CD4-positive, CD25-positive, alpha-beta regulatory T cell (primary cell): ENCODE results near the gene PLAGL1. TPM values are rescaled to one million over a fixed set of nuclear protein-coding genes. Genes with fewer than 3 reads are reported as not detected.

ENCODE experiments used
- ATAC-seq, 2 donors: fragments of 150-1000 bp; cut with Tn5 transposase; one replicate each; pipeline ENCODE4 v1.10.0; 2021; ENCODE audit warnings: low read depth in 2 of 2, moderate number of reproducible peaks in 2 of 2, moderate library complexity in 1 of 2
- DNase-seq, 3 donors: peaks; one replicate each; pipeline versions ENCODE4 v3.0.0 to v3.0.0-alpha.2; 2012 to 2022; ENCODE audit warnings: mixed read lengths in 1 of 3
- H3K27ac ChIP-seq: one replicate; pipeline ENCODE4 v1.7.0; 2013; ENCODE audit warnings: mild to moderate bottlenecking, low read length; ENCODE audit not compliant: insufficient read depth, poor library complexity, severe bottlenecking
- H3K27me3 ChIP-seq: one replicate; pipeline ENCODE4 v1.7.0; 2013; ENCODE audit warnings: low read length; ENCODE audit not compliant: control insufficient read depth, insufficient read depth
- H3K36me3 ChIP-seq: one replicate; pipeline ENCODE4 v1.7.0; 2013; ENCODE audit warnings: mild to moderate bottlenecking, low read length, moderate library complexity; ENCODE audit not compliant: control insufficient read depth, insufficient read depth
- H3K4me1 ChIP-seq: 2 replicates; pipeline ENCODE4 v1.7.0; 2013; ENCODE audit warnings: mild to moderate bottlenecking, low read length; ENCODE audit not compliant: insufficient read depth, control insufficient read depth, poor library complexity, severe bottlenecking
- H3K4me3 ChIP-seq: one replicate; pipeline ENCODE4 v1.7.0; 2013; ENCODE audit warnings: low read depth, mild to moderate bottlenecking, low read length, moderate library complexity
- H3K9me3 ChIP-seq, 2 experiments: 1 replicate in 1 of 2; 2 replicates in 1 of 2; pipeline ENCODE4 v1.7.0; 2013; ENCODE audit warnings: low read length in 2 of 2, mild to moderate bottlenecking in 1 of 2, moderate library complexity in 1 of 2; ENCODE audit not compliant: control insufficient read depth in 2 of 2
- H3K27ac Mint-ChIP-seq, 3 donors: one replicate each; pipeline ENCODE4 v1.8.0; 2020 to 2022; ENCODE audit warnings: mild to moderate bottlenecking in 3 of 3, mixed read lengths in 3 of 3, moderate library complexity in 2 of 3
- H3K27me3 Mint-ChIP-seq: one replicate; pipeline ENCODE4 v1.8.0; 2022; ENCODE audit warnings: mild to moderate bottlenecking, mixed read lengths
- H3K36me3 Mint-ChIP-seq: one replicate; pipeline ENCODE4 v1.8.0; 2020; ENCODE audit warnings: mixed read lengths
- H3K4me1 Mint-ChIP-seq, 4 donors: one replicate each; pipeline ENCODE4 v1.8.0; 2020 to 2022; ENCODE audit warnings: mixed read lengths in 4 of 4, mild to moderate bottlenecking in 1 of 4
- H3K4me3 Mint-ChIP-seq, 4 donors: one replicate each; pipeline ENCODE4 v1.8.0; 2020 to 2022; ENCODE audit warnings: mild to moderate bottlenecking in 4 of 4, mixed read lengths in 4 of 4, moderate library complexity in 3 of 4
- H3K9me3 Mint-ChIP-seq, 7 donors: one replicate each; pipeline ENCODE4 v1.8.0; 2020 to 2022; ENCODE audit warnings: mixed read lengths in 7 of 7, mild to moderate bottlenecking in 3 of 7, moderate library complexity in 2 of 7
- polyA plus RNA-seq, 4 donors: library from polyadenylated mRNA; unstranded; fragments of 300-500 nt; fragmentation: Illumina TruSeq; gene quantifications; one replicate each; pipeline ENCODE4 v1.2.3, GENCODE V29; 2021
- total RNA-seq: library from RNA; stranded (reverse); gene quantifications from one replicate; pipeline ENCODE4 v1.2.3, GENCODE V29; 2022

PLAGL1 gene
- total and polyA plus RNA-seq, 5 donors from 2014 or later: 1.4 to 4.7 (median 2.8) TPM

- Histone ChIP-seq H3K27ac (no peak overlapping the region), H3K9me3 (no peaks in the 10 kb centered on the region), H3K4me3 (no peak overlapping the region), H3K4me1 (no peaks in the 10 kb centered on the region), H3K36me3 (no peaks in the 10 kb centered on the region), H3K27me3 (no peaks in the 10 kb centered on the region)
- H3K27ac Mint-ChIP-seq: no peak overlapping the region
- H3K4me3 Mint-ChIP-seq: no peak overlapping the region
- no peaks in the 10 kb centered on the region for H3K9me3 Mint-ChIP-seq
- no peaks in the 10 kb centered on the region for H3K36me3 Mint-ChIP-seq
- H3K27me3 Mint-ChIP-seq: peaks cover 4% of the 10 kb centered on the region
- peaks cover 0 to 2% (median 0%) of the 10 kb centered on the region in 4 donors for H3K4me1 Mint-ChIP-seq
- DNase-seq (no peak), ATAC-seq (no peak)
These were observed 45.9 kb downstream of the PLAGL1 start for GRCh38 chr6:143961886-143962878.

GRCh38 chr6:143961066-143961465, 47.0 kb downstream of the PLAGL1 start:
- Histone ChIP-seq H3K27ac (no peak overlapping the region), H3K27me3 (no peaks in the 10 kb centered on the region), H3K4me3 (no peak overlapping the region), H3K9me3 (no peaks in the 10 kb centered on the region), H3K36me3 (no peaks in the 10 kb centered on the region), H3K4me1 (no peaks in the 10 kb centered on the region)
- Mint-ChIP-seq H3K4me1 (no peaks in the 10 kb centered on the region), H3K27me3 (peaks cover 7% of the 10 kb centered on the region), H3K4me3 (no peak overlapping the region), H3K9me3 (no peaks in the 10 kb centered on the region), H3K27ac (no peak overlapping the region), H3K36me3 (no peaks in the 10 kb centered on the region)
- ATAC-seq (no peak), DNase-seq (no peak)

- DNase-seq (no peak), ATAC-seq (no peak)
- Histone ChIP-seq H3K4me3 (no peak overlapping the region), H3K27ac (no peak overlapping the region), H3K4me1 (no peaks in the 10 kb centered on the region), H3K36me3 (no peaks in the 10 kb centered on the region), H3K27me3 (no peaks in the 10 kb centered on the region), H3K9me3 (no peaks in the 10 kb centered on the region)
- Mint-ChIP-seq H3K27ac (no peak overlapping the region), H3K36me3 (no peaks in the 10 kb centered on the region), H3K4me3 (no peak overlapping the region), H3K9me3 (no peaks in the 10 kb centered on the region), H3K27me3 (peaks cover 7% of the 10 kb centered on the region), H3K4me1 (no peaks in the 10 kb centered on the region)
These were observed 48.1 kb downstream of the PLAGL1 start for GRCh38 chr6:143959927-143960326.

- no peaks in the 10 kb centered on the region for H3K9me3 Mint-ChIP-seq
- H3K27ac Mint-ChIP-seq: no peak overlapping the region
- DNase-seq: no peak
- H3K27ac ChIP-seq: no peak overlapping the region
- H3K36me3 Mint-ChIP-seq: no peaks in the 10 kb centered on the region
- H3K4me3 Mint-ChIP-seq: no peak overlapping the region
- H3K4me1 ChIP-seq: no peaks in the 10 kb centered on the region
- ATAC-seq: no peak
- H3K27me3 Mint-ChIP-seq: peaks cover 4% of the 10 kb centered on the region
- no peaks in the 10 kb centered on the region for H3K27me3 ChIP-seq
- no peak overlapping the region for H3K4me3 ChIP-seq
- H3K4me1 Mint-ChIP-seq: no peaks in the 10 kb centered on the region
- H3K9me3 ChIP-seq: no peaks in the 10 kb centered on the region
- H3K36me3 ChIP-seq: no peaks in the 10 kb centered on the region
These were observed 49.1 kb downstream of the PLAGL1 start for GRCh38 chr6:143958839-143959399.

GRCh38 chr6:143957679-143958274, 50.3 kb downstream of the PLAGL1 start:
- peaks cover 4% of the 10 kb centered on the region for H3K27me3 Mint-ChIP-seq
- no peak overlapping the region for H3K27ac Mint-ChIP-seq
- Histone ChIP-seq H3K27ac (no peak overlapping the region), H3K4me3 (no peak overlapping the region), H3K27me3 (no peaks in the 10 kb centered on the region), H3K36me3 (no peaks in the 10 kb centered on the region), H3K9me3 (no peaks in the 10 kb centered on the region), H3K4me1 (no peaks in the 10 kb centered on the region)
- H3K4me1 Mint-ChIP-seq: no peaks in the 10 kb centered on the region
- H3K9me3 Mint-ChIP-seq: no peaks in the 10 kb centered on the region
- H3K36me3 Mint-ChIP-seq: no peaks in the 10 kb centered on the region
- no peak for DNase-seq
- ATAC-seq: no peak
- no peak overlapping the region for H3K4me3 Mint-ChIP-seq

- no peak overlapping the region for H3K4me3 Mint-ChIP-seq
- no peaks in the 10 kb centered on the region for H3K36me3 Mint-ChIP-seq
- H3K4me1 Mint-ChIP-seq: no peaks in the 10 kb centered on the region
- H3K4me3 ChIP-seq: no peak overlapping the region
- H3K9me3 Mint-ChIP-seq: no peaks in the 10 kb centered on the region
- H3K27me3 Mint-ChIP-seq: peaks cover 4% of the 10 kb centered on the region
- H3K36me3 ChIP-seq: no peaks in the 10 kb centered on the region
- H3K9me3 ChIP-seq: no peaks in the 10 kb centered on the region
- no peaks in the 10 kb centered on the region for H3K4me1 ChIP-seq
- no peaks in the 10 kb centered on the region for H3K27me3 ChIP-seq
- ATAC-seq: no peak
- no peak for DNase-seq
- no peak overlapping the region for H3K27ac ChIP-seq
- H3K27ac Mint-ChIP-seq: no peak overlapping the region
These were observed 52.1 kb downstream of the PLAGL1 start for GRCh38 chr6:143955971-143956370.

- no peak for DNase-seq
- ATAC-seq: no peak
- H3K27ac Mint-ChIP-seq: no peak overlapping the region
- Histone ChIP-seq H3K27me3 (no peaks in the 10 kb centered on the region), H3K4me3 (no peak overlapping the region), H3K4me1 (no peaks in the 10 kb centered on the region), H3K27ac (no peak overlapping the region), H3K9me3 (no peaks in the 10 kb centered on the region), H3K36me3 (no peaks in the 10 kb centered on the region)
- H3K9me3 Mint-ChIP-seq: no peaks in the 10 kb centered on the region
- H3K36me3 Mint-ChIP-seq: no peaks in the 10 kb centered on the region
- peaks cover 4% of the 10 kb centered on the region for H3K27me3 Mint-ChIP-seq
- H3K4me3 Mint-ChIP-seq: no peak overlapping the region
- no peaks in the 10 kb centered on the region for H3K4me1 Mint-ChIP-seq
These were observed 54.1 kb downstream of the PLAGL1 start for GRCh38 chr6:143953922-143954321.
